MV-4-11 (cell line): ENCODE results near the gene LRRN2.

Experiments used
- DNase-seq: peaks from one replicate; lab custom pipeline; 2025; lab: John Stamatoyannopoulos, UW

Gene LRRN2

GRCh38 chr1:204692325-204692840 is 6.8 kb upstream of the LRRN2 start:
- DNase-seq = no peak

- DNase-seq = peak; percentile 39
Observed at GRCh38 chr1:204691328-204691730, 5.8 kb upstream of the LRRN2 start.

GRCh38 chr1:204688776-204689175 is 3.2 kb upstream of the LRRN2 start:
- no peak for DNase-seq

- no peak for DNase-seq
Observed at GRCh38 chr1:204688007-204688406, 2.5 kb upstream of the LRRN2 start.

DNA sequence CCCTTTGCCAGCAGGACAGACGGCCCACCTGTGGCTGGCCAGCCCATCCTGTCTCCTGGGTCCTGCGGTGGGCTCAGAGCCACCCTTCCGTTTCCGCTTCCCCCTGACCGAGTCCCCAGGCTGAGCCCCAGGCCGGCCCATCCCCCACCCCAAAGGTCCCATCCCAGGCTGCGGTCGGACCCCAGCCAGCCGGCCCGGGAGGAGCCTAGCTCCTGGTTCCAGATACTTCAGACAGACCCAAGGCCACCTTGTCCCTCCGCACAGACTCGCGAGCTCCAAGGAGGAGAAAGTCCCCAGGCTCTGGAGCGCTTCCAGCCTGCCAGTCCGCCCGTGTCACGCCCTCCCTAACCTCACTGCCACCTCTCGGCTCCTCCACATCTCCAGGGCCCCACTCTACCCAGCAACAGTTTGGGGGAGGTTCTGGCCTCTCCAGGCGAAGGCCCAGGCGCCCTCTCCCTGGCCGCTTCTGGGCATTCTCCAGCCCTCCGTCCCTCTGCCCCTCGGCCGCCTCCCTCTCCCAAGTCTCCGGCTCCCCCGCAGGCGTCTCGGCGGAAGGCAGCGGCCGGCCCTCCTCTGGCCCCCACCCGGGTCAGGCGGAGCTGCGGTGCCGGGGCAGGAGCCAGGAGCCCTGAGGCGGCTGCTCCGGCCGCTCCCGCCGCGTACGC is 835 bp downstream of the LRRN2 start:
- DNase-seq = no peak

- no peak for DNase-seq
Observed at GRCh38 chr1:204684206-204684570, 1.4 kb downstream of the LRRN2 start.

DNA sequence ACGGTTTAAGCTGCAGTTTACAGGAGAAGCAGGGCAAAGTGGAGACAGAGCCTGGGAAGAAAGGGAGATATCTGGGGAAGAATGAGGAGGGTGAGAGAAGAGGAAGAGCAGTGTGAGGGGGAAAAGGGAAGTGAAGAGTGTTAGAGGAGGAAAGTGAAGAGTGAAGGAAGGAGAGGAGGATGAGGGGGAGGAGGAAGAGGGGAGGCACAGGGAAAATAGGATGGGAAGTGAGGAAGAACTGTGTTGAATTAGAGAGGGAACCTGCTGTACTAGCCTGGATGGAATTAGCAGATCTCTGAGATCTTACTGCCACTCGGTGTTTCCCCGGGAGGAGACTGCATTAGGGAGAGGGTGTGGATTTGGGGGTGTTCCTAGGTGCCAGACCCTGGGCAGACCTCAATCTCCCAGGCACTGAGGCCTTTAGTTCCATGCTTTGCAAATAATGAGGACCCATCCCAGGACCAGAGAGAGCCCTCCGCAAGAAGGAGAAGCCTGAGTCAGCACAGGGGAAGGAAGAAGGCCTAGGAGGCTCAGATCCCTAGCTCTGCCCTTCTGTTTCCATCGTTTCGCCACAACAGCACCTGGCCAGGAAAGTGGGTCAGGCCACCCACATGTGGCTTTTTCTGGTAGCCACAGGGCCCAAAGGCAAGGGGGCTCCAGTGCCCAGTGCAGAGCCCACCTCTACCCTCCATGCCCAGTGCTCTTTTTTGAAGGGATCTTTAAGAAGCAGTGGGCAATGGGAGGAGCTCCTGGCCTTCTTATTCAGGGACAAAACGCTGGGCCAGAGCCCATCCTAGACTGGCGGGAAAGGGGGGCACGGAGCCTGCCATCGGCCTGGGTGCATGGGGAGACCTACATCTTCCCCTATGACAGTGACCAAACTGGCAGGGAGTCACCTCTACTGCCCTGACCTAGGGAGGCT is 2.0 kb downstream of the LRRN2 start:
- DNase-seq = no peak

DNA sequence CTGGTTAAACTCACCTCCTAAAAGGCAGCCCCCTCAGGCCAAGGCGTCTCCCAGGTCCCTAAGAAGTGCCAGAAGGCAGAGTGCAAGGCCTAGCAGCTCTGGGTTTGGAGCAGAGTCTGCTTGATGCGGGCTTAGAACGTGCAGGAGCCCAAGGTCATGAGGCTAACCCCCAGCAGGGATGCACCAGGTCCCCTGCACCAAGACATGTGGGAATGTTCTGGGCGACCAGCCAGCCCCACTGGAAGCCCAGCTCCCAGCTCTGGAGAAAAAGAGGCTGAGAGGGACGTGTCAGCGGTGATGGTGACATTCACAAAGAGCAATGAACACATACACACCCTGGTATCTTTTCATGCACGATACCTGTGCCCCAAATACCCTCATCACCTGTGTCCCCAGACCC is 5.1 kb downstream of the LRRN2 start:
- DNase-seq = no peak

GRCh38 chr1:204680051-204680450 is 5.5 kb downstream of the LRRN2 start:
- no peak for DNase-seq

- DNase-seq = no peak
Observed at GRCh38 chr1:204678721-204679475, 6.6 kb downstream of the LRRN2 start.

- DNase-seq = no peak
Observed at GRCh38 chr1:204677864-204678263, 7.7 kb downstream of the LRRN2 start.

GRCh38 chr1:204676043-204676442 is 9.5 kb downstream of the LRRN2 start:
- DNase-seq = no peak

DNA sequence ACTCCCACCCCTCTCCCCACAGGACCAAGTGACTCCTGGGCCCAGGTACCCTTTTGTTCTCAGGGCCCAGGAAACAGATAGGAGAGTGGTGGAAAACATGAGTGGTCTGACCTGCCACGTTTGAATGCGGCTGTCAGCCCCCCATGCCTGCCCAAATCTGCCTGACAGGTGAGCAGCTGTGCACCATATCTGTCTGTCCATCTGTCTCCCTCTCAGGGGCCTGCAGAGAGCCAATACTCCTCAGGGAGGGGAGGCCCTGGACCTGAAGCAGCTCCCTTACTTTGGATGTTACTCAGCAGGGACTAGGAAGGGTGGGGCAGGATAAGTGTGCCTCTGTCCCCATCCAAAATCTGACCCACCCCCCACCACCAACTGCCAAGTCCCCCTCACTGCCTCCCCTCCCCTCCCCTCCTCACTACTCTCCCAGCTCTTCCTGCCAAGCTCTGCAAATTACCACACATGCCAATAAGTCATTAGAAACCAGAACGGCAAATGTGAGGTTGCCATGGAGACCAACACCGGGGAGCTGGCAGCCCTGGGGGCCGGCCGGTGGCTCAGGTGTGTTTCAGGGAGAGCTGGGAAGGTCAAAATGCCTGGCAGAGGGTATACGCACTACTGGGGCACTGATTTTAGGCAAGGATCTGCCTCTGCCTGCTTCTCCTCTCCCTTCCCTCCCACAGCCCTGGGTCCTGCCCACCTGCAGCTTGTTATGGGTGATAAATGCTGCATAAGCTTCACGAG is 11.5 kb downstream of the LRRN2 start:
- no peak for DNase-seq

DNA sequence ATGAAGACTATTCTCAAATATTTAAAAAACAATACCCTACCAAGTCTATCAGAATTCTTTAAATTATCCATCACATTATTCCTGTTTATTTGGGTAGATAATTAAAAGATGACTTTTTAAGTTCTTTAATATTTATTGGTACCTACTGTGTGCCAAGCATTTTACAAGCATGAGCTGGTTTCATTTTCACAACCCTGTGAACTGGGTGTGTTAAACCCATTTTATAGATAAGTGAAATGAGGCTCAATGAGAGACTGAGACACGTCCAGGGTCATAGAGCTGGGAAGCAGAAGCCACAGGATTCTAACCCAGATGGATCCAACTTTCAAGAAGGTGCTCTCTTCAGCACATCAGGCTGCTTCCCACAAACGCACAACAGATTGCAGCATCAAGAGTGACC is 12.3 kb downstream of the LRRN2 start:
- no peak for DNase-seq

DNA sequence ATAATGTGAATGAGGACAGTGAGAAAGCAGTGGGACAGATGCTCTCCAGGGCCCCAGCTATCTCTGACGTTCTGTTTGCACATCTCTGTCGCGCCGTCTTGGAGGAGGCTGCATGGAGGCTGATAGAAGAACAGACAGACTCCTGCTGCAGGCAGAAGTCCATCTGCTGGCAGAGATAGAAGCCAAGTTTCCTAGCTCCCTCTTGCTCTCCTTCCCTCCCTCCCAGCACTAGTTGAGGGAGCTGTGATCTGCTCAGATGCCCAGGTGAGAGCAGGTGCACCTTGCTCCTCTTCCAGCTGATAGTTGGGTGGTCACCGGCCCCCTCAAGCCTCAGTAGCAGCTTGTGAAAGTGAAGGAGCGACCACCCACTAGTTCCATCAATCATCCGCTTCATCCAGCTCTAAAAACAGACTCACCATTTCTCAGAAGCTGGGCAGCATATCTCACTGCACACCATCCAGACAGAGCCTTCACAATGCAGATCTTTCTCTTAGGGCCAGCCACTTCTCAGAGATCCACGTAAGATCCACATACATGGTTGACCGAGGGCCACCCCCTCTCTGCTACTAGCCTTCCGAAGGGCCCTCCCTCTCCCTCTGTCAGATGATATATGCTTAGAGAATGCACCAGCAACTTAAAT is 12.9 kb downstream of the LRRN2 start:
- no peak for DNase-seq

DNA sequence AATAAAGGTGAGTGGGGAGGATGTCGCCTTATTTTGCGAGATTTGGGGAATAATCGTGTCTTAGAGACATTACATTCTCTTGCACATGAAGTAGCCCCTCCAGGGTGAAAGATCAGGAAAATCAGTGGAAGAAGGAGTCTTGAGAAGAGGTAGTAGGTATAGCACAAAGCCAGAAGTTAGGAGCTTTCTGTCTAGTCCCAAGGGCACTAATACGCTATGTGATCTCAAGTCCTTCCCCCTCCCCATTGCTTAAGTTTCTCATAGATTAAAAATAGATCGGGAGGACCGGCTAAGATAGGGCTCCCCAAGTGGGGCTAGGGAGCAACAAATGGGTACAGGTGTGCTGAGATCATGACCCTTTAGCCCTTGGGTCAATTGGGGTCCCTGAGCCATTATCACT is 13.5 kb downstream of the LRRN2 start:
- DNase-seq = no peak

DNA sequence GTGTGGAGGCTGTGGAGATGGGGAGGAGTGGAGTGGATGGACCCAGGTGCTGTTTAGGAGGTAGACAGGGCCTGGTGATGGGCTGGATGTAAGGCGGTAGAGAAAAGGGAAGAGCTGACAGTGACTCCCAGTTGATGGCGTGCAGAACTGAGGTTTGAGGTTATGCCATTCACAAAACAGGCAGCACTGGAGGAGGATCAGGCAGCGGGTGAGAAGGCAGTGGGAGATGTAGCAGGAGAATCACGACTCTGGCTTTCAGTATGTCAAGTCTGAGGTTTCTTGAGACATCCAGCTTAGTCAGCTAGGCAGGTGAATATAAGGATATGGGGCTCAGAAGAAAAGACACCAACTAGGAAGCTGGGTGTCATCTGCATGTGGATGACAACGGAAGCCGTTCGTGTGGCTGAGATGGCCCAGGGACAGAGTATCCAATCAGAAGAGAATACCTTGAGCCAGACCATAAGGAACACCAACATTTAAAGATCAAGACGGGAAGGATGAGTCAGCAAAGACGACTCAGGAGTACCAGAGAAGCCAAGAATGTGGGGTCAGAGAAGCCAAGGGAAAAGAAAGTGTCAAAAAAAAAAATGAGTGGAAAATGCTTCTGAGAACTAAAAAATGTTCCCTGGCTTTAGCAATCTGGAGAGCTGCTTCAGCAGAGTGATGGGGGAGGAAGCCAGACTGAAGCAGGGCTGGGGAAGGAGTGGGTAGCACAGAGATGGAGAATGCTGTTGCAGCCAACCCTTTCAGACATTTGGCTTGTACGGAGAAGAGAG is 15.2 kb downstream of the LRRN2 start:
- peak; percentile 20 for DNase-seq

- no peak for DNase-seq
Observed at GRCh38 chr1:204669579-204669978, 16.0 kb downstream of the LRRN2 start.

- DNase-seq = no peak
Observed at GRCh38 chr1:204664384-204664651, 21.2 kb downstream of the LRRN2 start.

- no peak for DNase-seq
Observed at GRCh38 chr1:204663644-204664383, 21.7 kb downstream of the LRRN2 start.
